ENCODE data around the gene CPNE6. TPM values are rescaled to one million over a fixed set of nuclear protein-coding genes. Genes with fewer than 3 reads are reported as not detected.
A peak's percentile ranks its signal among the peaks of the same experiment; 100 is the strongest.
"Not testable (repeated sequence)": the region's sequence is repeated elsewhere in the genome, so short reads cannot be mapped to it uniquely, and the experiment has no call there.

CPNE6 gene
- total RNA-seq, 1 experiment from 2014 or later: not detected

GRCh38 chr14:24093901-24094840 lies 22.8 kb downstream of the CPNE6 start, which contains the start of gene PCK2:
Gene PCK2 (plus strand): TSS chr14:24094311. CDS start chr14:24094406, 95 bp downstream.
- in situ Hi-C loops (cut with HindIII; ENCODE audit: low pct_unique_long_range_greater_than_20kb, low sequenced_read_pairs): no loop called here
- peak; percentile 88 for DNase-seq (ENCODE audit: low read depth, low spot score)

- in situ Hi-C loops (cut with HindIII; ENCODE audit: low pct_unique_long_range_greater_than_20kb, low sequenced_read_pairs): no loop called here
- no peak for DNase-seq (ENCODE audit: low read depth, low spot score)
These were observed 23.5 kb downstream of the CPNE6 start for GRCh38 chr14:24094841-24095270.

- in situ Hi-C loops (cut with HindIII; ENCODE audit: low pct_unique_long_range_greater_than_20kb, low sequenced_read_pairs): no loop called here
- DNase-seq (ENCODE audit: low read depth, low spot score): peak; percentile 86
These were observed 24.1 kb downstream of the CPNE6 start for GRCh38 chr14:24095271-24096068.

GRCh38 chr14:24096545-24097181 lies 25.3 kb downstream of the CPNE6 start:
- DNase-seq (ENCODE audit: low read depth, low spot score): no peak
- in situ Hi-C loops (cut with HindIII; ENCODE audit: low pct_unique_long_range_greater_than_20kb, low sequenced_read_pairs): no loop called here

GRCh38 chr14:24098229-24098926 lies 27.0 kb downstream of the CPNE6 start:
- in situ Hi-C loops (cut with HindIII; ENCODE audit: low pct_unique_long_range_greater_than_20kb, low sequenced_read_pairs): no loop called here
- DNase-seq (ENCODE audit: low read depth, low spot score): no peak

GRCh38 chr14:24098927-24099813 lies 27.8 kb downstream of the CPNE6 start:
- DNase-seq (ENCODE audit: low read depth, low spot score): no peak
- in situ Hi-C loops (cut with HindIII; ENCODE audit: low pct_unique_long_range_greater_than_20kb, low sequenced_read_pairs): no loop called here

- in situ Hi-C loops (cut with HindIII; ENCODE audit: low pct_unique_long_range_greater_than_20kb, low sequenced_read_pairs): no loop called here
- DNase-seq (ENCODE audit: low read depth, low spot score): no peak
These were observed 29.0 kb downstream of the CPNE6 start for GRCh38 chr14:24100197-24100981.

- in situ Hi-C loops (cut with HindIII; ENCODE audit: low pct_unique_long_range_greater_than_20kb, low sequenced_read_pairs): no loop called here
These were observed 29.7 kb downstream of the CPNE6 start for GRCh38 chr14:24100982-24101494.

GRCh38 chr14:24102357-24103048 lies 31.1 kb downstream of the CPNE6 start:
- DNase-seq (ENCODE audit: low read depth, low spot score): no peak
- in situ Hi-C loops (cut with HindIII; ENCODE audit: low pct_unique_long_range_greater_than_20kb, low sequenced_read_pairs): no loop called here

More at GRCh38 chr14:24100982-24101494, 29.7 kb downstream of the CPNE6 start:
- DNase-seq (ENCODE audit: low read depth, low spot score): no peak

GRCh38 chr14:24103451-24103850 lies 32.1 kb downstream of the CPNE6 start:
- no peak for DNase-seq (ENCODE audit: low read depth, low spot score)
- in situ Hi-C loops (cut with HindIII; ENCODE audit: low pct_unique_long_range_greater_than_20kb, low sequenced_read_pairs): no loop called here

- in situ Hi-C loops (cut with HindIII; ENCODE audit: low pct_unique_long_range_greater_than_20kb, low sequenced_read_pairs); DNase-seq (ENCODE audit: low read depth, low spot score): not testable (repeated sequence)
These were observed 34.4 kb downstream of the CPNE6 start for GRCh38 chr14:24105609-24106239.

GRCh38 chr14:24106672-24107271 lies 35.4 kb downstream of the CPNE6 start:
- no peak for DNase-seq (ENCODE audit: low read depth, low spot score)
- in situ Hi-C loops (cut with HindIII; ENCODE audit: low pct_unique_long_range_greater_than_20kb, low sequenced_read_pairs): no loop called here

- DNase-seq (ENCODE audit: low read depth, low spot score): no peak
- in situ Hi-C loops (cut with HindIII; ENCODE audit: low pct_unique_long_range_greater_than_20kb, low sequenced_read_pairs): no loop called here
These were observed 37.0 kb downstream of the CPNE6 start for GRCh38 chr14:24108336-24108874.

- in situ Hi-C loops (cut with HindIII; ENCODE audit: low pct_unique_long_range_greater_than_20kb, low sequenced_read_pairs): no loop called here
- no peak for DNase-seq (ENCODE audit: low read depth, low spot score)
These were observed 38.7 kb downstream of the CPNE6 start for GRCh38 chr14:24110060-24110459.

Measured in SK-MEL-5 (cell line).